RWPE1 (cell line): ENCODE measurements around the gene ALOX15B.
"Not testable (repeated sequence)": the region's sequence is repeated elsewhere in the genome, so short reads cannot be mapped to it uniquely, and the experiment has no call there.

Source experiments
- CTCF ChIA-PET: fragments of 350-600 bp; sonication (Branson Sonifier 250); formaldehyde crosslinking; extraction: SDS; loops from one replicate; lab custom pipeline; 2021; lab: Yijun Ruan, JAX
- POLR2A ChIA-PET: fragments of 400-600 bp; formaldehyde crosslinking; extraction: SDS; loops from one replicate; lab custom pipeline; 2020; ENCODE audit warnings: antibody characterized with exemption; ENCODE audit not compliant: low non-redundant PET; lab: Yijun Ruan, JAX
- DNase-seq: peaks from one replicate; pipeline ENCODE4 v3.0.0; 2012; ENCODE audit warnings: low spot score
- H3K27ac ChIP-seq: fragments of 450-650 bp; 2 replicates; pipeline ENCODE4 v1.5.1; 2017
- CTCF ChIP-seq: fragments of 450-650 bp; conservative IDR thresholded peaks from 2 replicates; pipeline ENCODE4 v1.5.1; 2017; ENCODE audit warnings: low read depth, mild to moderate bottlenecking

Gene ALOX15B

GRCh38 chr17:8056976-8057625, 18.2 kb downstream of the ALOX15B start:
- no peak for DNase-seq
- H3K27ac ChIP-seq: no peak overlapping the region
- ChIA-PET CTCF (interaction anchor here (0.6 to 3.0 kb wide), 27 partner anchors 11 to 549 kb away, joined by 3 to 15 read pairs (median 4); partner anchors contain the start of gene NAA38), POLR2A (no interaction called here)
- TF ChIP-seq CTCF: no peak

- ChIA-PET CTCF (interaction anchor here (0.6 to 3.0 kb wide), 30 partner anchors 11 to 550 kb away, joined by 3 to 15 read pairs (median 4); partner anchors contain the start of gene NAA38), POLR2A (no interaction called here)
- no peak overlapping the region for H3K27ac ChIP-seq
- peak; percentile 82 for DNase-seq
- TF ChIP-seq CTCF: peak; percentile 77
Measured at GRCh38 chr17:8057691-8058114, 18.8 kb downstream of the ALOX15B start.

- TF ChIP-seq CTCF: no peak
- CTCF ChIA-PET: interaction anchor here (0.6 to 2.0 kb wide), 7 partner anchors 10 to 69 kb away, joined by 3 to 9 read pairs (median 3); no protein-coding TSS in a partner anchor
- DNase-seq: no peak
- POLR2A ChIA-PET: no interaction called here
- H3K27ac ChIP-seq: no peak overlapping the region
Measured at GRCh38 chr17:8059131-8059530, 20.3 kb downstream of the ALOX15B start.

GRCh38 chr17:8060274-8060673, 21.4 kb downstream of the ALOX15B start:
- ChIA-PET POLR2A (no interaction called here), CTCF (interaction anchor here (0.5 to 2.8 kb wide), 16 partner anchors 9 to 938 kb away, joined by 3 to 30 read pairs (median 4); partner anchors contain the start of gene AURKB)
- DNase-seq: peak; percentile 82
- peak; percentile 67 for TF ChIP-seq CTCF
- no peak overlapping the region for H3K27ac ChIP-seq

- DNase-seq, POLR2A ChIA-PET, H3K27ac ChIP-seq: not testable (repeated sequence)
- CTCF ChIA-PET: interaction anchor here (0.7 to 2.8 kb wide), 6 partner anchors 9 to 228 kb away, joined by 3 to 30 read pairs (median 4); partner anchors contain the start of gene KDM6B
Measured at GRCh38 chr17:8061851-8062250, 23.0 kb downstream of the ALOX15B start.

- POLR2A ChIA-PET: no interaction called here
- no peak for TF ChIP-seq CTCF
- no peak for DNase-seq
- H3K27ac ChIP-seq: no peak overlapping the region
- CTCF ChIA-PET: interaction anchor here (0.7 to 2.8 kb wide), 7 partner anchors 8 to 228 kb away, joined by 3 to 30 read pairs (median 5); partner anchors contain the start of gene KDM6B
Measured at GRCh38 chr17:8062435-8062806, 23.6 kb downstream of the ALOX15B start.
